ENCODE results near the gene CLDN19. TPM values are rescaled to one million over a fixed set of nuclear protein-coding genes. Genes with fewer than 3 reads are reported as not detected.

Gene CLDN19
- total and polyA plus RNA-seq, 2 donors (not counting 1 experiment from before 2014, with no cell fraction given): 0.03 TPM; not detected in 1

DNA sequence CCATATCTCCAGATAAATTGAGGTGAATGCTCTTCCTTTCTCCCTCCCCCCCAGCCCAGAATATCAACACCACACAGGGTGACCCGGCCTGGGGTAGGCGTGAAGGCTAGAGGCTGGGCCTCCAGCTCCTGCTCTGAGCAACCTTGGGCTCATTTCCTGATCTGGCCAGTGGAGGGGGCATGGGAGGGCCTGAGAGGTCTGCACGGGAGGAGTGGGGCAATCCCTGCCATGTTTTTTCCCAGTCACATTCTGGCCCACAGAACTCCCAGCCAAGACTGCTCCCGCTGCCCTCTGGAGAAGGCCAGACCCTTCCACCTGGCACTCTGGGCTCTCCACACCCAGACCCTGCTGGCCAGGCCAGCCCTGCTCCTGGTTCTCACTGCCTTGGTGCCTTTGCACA lies 3.9 kb downstream of the CLDN19 start:
- intact Hi-C loops (cut with micrococcal nuclease): no loop called here

GRCh38 chr1:42735477-42736105 lies 4.4 kb downstream of the CLDN19 start:
- ChIA-PET CTCF (interaction anchor here (1.0 kb wide), 1 partner anchor 11 kb away, joined by 3 read pairs; no protein-coding TSS in a partner anchor), POLR2A (no interaction called here)
- H2AFZ ChIP-seq (ENCODE audit: insufficient read depth, low read depth, low read length, poor library complexity, severe bottlenecking): no peak overlapping the region
- Mint-ChIP-seq H3K27me3 (no peaks in the 10 kb centered on the region), H3K4me1 (peaks cover 12% of the 10 kb centered on the region), H3K27ac (no peak overlapping the region), H3K9me3 (ENCODE audit: insufficient read depth) (no peaks in the 10 kb centered on the region), H3K4me3 (no peak overlapping the region)
- H3K4me2 ChIP-seq (replicated peaks; ENCODE audit: low read depth, low read length, poor library complexity, severe bottlenecking): no peak overlapping the region
- no peaks in the 10 kb centered on the region for H3K27me3 ChIP-seq (replicated peaks in 1 of 4; ENCODE audit: control extremely low read depth in 1 of 4, control insufficient read depth in 3 of 4, insufficient read depth in 4 of 4, low read length in 3 of 4)
- no peaks in the 10 kb centered on the region for H3K79me2 ChIP-seq (ENCODE audit: control insufficient read depth, insufficient read depth, low read length)
- no peak for ATAC-seq (ENCODE audit: low read depth)
- H3K36me3 ChIP-seq (replicated peaks in 1 of 2; ENCODE audit: control extremely low read depth in 1 of 2, control insufficient read depth in 1 of 2, extremely low read depth in 1 of 2, insufficient read depth in 2 of 2, low read length in 1 of 2): no peaks in the 10 kb centered on the region
- no peaks in the 10 kb centered on the region for H3K9me3 ChIP-seq (ENCODE audit: control extremely low read depth in 1 of 3, control insufficient read depth in 2 of 3, insufficient read depth in 1 of 3, low read length in 2 of 3)
- no peak overlapping the region for H3K27ac ChIP-seq (ENCODE audit: low read length in 2 of 2)
- no peak for DNase-seq
- no peak for TF ChIP-seq EZH2 (IDR thresholded peaks at IDR 0.05; ENCODE audit: borderline replicate concordance, insufficient read depth, low read depth, low read length, poor library complexity, severe bottlenecking)
- TF ChIP-seq, protein P1, sequence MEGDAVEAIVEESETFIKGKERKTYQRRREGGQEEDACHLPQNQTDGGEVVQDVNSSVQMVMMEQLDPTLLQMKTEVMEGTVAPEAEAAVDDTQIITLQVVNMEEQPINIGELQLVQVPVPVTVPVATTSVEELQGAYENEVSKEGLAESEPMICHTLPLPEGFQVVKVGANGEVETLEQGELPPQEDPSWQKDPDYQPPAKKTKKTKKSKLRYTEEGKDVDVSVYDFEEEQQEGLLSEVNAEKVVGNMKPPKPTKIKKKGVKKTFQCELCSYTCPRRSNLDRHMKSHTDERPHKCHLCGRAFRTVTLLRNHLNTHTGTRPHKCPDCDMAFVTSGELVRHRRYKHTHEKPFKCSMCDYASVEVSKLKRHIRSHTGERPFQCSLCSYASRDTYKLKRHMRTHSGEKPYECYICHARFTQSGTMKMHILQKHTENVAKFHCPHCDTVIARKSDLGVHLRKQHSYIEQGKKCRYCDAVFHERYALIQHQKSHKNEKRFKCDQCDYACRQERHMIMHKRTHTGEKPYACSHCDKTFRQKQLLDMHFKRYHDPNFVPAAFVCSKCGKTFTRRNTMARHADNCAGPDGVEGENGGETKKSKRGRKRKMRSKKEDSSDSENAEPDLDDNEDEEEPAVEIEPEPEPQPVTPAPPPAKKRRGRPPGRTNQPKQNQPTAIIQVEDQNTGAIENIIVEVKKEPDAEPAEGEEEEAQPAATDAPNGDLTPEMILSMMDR (IDR thresholded peaks at IDR 0.05): no peak
- H3K4me1 ChIP-seq (ENCODE audit: control insufficient read depth in 2 of 2, insufficient read depth in 2 of 2, low read length in 2 of 2): peaks cover 10 to 16% of the 10 kb centered on the region in 2 donors
- H4K20me1 ChIP-seq (ENCODE audit: control insufficient read depth, insufficient read depth, low read length, poor library complexity, severe bottlenecking): no peaks in the 10 kb centered on the region
- H3K4me3 ChIP-seq (ENCODE audit: control extremely low read depth in 1 of 5, extremely low read depth in 1 of 5, insufficient read depth in 1 of 5, low read depth in 2 of 5, low read length in 4 of 5): no peak overlapping the region
- intact Hi-C loops (cut with micrococcal nuclease): no loop called here
- no peak overlapping the region for H3K9ac ChIP-seq (ENCODE audit: low read length)
- WGBS (ENCODE audit: insufficient coverage): 86% methylated on average over 13 of the region's 14 CpGs

More for the DNA sequence above, 3.9 kb downstream of the CLDN19 start:
- POLR2A ChIA-PET: no interaction called here
- Histone ChIP-seq H2AFZ (ENCODE audit: insufficient read depth, low read depth, low read length, poor library complexity, severe bottlenecking) (no peak overlapping the region), H3K36me3 (replicated peaks in 1 of 2; ENCODE audit: control extremely low read depth in 1 of 2, control insufficient read depth in 1 of 2, extremely low read depth in 1 of 2, insufficient read depth in 2 of 2, low read length in 1 of 2) (no peaks in the 10 kb centered on the region), H3K4me2 (replicated peaks; ENCODE audit: low read depth, low read length, poor library complexity, severe bottlenecking) (no peak overlapping the region), H4K20me1 (ENCODE audit: control insufficient read depth, insufficient read depth, low read length, poor library complexity, severe bottlenecking) (no peaks in the 10 kb centered on the region), H3K27ac (ENCODE audit: low read length in 2 of 2) (no peak overlapping the region), H3K9me3 (ENCODE audit: control extremely low read depth in 1 of 3, control insufficient read depth in 2 of 3, insufficient read depth in 1 of 3, low read length in 2 of 3) (no peaks in the 10 kb centered on the region), H3K27me3 (replicated peaks in 1 of 4; ENCODE audit: control extremely low read depth in 1 of 4, control insufficient read depth in 3 of 4, insufficient read depth in 4 of 4, low read length in 3 of 4) (no peaks in the 10 kb centered on the region), H3K9ac (ENCODE audit: low read length) (no peak overlapping the region), H3K4me1 (ENCODE audit: control insufficient read depth in 2 of 2, insufficient read depth in 2 of 2, low read length in 2 of 2) (peaks cover 10 to 16% of the 10 kb centered on the region in 2 donors), H3K4me3 (ENCODE audit: control extremely low read depth in 1 of 5, extremely low read depth in 1 of 5, insufficient read depth in 1 of 5, low read depth in 2 of 5, low read length in 4 of 5) (no peak overlapping the region), H3K79me2 (ENCODE audit: control insufficient read depth, insufficient read depth, low read length) (no peaks in the 10 kb centered on the region)
- H3K27me3 Mint-ChIP-seq: no peaks in the 10 kb centered on the region
- 100% methylated on average over 1 of the region's 4 CpGs for WGBS (ENCODE audit: insufficient coverage)
- peaks cover 8% of the 10 kb centered on the region for H3K4me1 Mint-ChIP-seq
- H3K27ac Mint-ChIP-seq: no peak overlapping the region
- CTCF ChIA-PET: no interaction called here
- ATAC-seq (ENCODE audit: low read depth) (no peak), DNase-seq (no peak)
- H3K9me3 Mint-ChIP-seq (ENCODE audit: insufficient read depth): no peaks in the 10 kb centered on the region
- TF ChIP-seq, protein P1 (IDR thresholded peaks at IDR 0.05): no peak
- no peak for TF ChIP-seq EZH2 (IDR thresholded peaks at IDR 0.05; ENCODE audit: borderline replicate concordance, insufficient read depth, low read depth, low read length, poor library complexity, severe bottlenecking)
- no peak overlapping the region for H3K4me3 Mint-ChIP-seq

Data from B cell (primary cell).